Activated naive CD8-positive, alpha-beta T cell (primary cell): Measurements from ENCODE around the gene PXDN.

Source experiments
- H3K27ac Mint-ChIP-seq: one replicate; pipeline ENCODE4 v1.8.0; 2021; ENCODE audit warnings: mixed read lengths
- H3K27me3 Mint-ChIP-seq: one replicate; pipeline ENCODE4 v1.8.0; 2021; ENCODE audit warnings: mixed read lengths
- H3K36me3 Mint-ChIP-seq: one replicate; pipeline ENCODE4 v1.8.0; 2021; ENCODE audit warnings: mixed read lengths
- H3K4me1 Mint-ChIP-seq: one replicate; pipeline ENCODE4 v1.8.0; 2021; ENCODE audit warnings: low read depth, mixed read lengths
- H3K4me3 Mint-ChIP-seq: one replicate; pipeline ENCODE4 v1.8.0; 2021; ENCODE audit warnings: mild to moderate bottlenecking, mixed read lengths
- H3K9me3 Mint-ChIP-seq: one replicate; pipeline ENCODE4 v1.8.0; 2021; ENCODE audit warnings: low read depth, mixed read lengths

Gene PXDN

DNA sequence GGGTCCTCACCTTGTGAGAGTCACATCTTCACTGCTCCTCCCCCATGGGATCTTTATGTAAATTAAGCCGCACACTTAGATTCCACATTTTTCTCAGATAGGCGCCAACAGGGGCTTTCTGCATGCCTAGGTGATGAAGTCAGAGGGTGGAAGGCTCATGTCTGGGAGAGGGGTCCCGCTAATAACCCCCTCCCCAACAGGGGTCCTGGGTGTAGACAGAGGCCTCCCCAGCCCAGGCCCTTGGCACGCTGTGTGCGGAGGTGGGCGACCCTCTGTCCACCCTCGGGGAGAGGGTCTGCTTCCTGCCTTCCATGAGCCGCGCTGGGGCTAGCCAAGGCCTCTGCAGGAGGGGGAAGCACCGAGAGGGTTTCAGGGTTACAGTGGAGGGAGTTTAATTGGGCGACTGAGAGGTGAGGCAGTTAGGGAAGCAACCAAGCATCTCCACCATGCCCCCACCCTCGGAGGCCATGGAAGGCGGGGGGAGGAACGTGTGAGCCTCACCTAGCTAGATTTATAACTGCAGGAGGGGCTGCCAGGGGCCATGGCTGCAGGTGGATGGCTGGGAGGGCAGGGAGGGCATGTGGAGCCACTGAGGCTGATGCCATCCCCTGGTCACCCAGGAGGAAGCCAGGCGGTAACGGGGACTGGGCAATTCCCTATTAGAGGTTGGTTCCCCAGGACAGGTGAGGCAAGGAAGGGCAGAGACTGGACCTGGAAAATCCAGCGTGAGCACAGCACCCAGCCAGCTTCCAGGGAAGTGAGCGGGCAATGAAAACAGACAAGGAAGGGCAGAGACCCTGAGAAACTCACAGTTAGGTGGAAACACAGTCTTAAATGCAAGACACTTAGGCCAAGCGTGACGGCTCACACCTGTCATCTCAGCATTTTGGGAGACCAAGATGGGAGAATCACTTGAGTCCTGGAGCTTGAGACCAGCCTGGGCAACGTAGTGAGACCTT, 7.7 kb upstream of the PXDN start:
- peaks cover 5% of the 10 kb centered on the region for H3K27me3 Mint-ChIP-seq
- no peak overlapping the region for H3K27ac Mint-ChIP-seq
- no peaks in the 10 kb centered on the region for H3K36me3 Mint-ChIP-seq
- H3K4me3 Mint-ChIP-seq: no peak overlapping the region
- H3K4me1 Mint-ChIP-seq: peaks cover 12% of the 10 kb centered on the region
- H3K9me3 Mint-ChIP-seq: no peaks in the 10 kb centered on the region

DNA sequence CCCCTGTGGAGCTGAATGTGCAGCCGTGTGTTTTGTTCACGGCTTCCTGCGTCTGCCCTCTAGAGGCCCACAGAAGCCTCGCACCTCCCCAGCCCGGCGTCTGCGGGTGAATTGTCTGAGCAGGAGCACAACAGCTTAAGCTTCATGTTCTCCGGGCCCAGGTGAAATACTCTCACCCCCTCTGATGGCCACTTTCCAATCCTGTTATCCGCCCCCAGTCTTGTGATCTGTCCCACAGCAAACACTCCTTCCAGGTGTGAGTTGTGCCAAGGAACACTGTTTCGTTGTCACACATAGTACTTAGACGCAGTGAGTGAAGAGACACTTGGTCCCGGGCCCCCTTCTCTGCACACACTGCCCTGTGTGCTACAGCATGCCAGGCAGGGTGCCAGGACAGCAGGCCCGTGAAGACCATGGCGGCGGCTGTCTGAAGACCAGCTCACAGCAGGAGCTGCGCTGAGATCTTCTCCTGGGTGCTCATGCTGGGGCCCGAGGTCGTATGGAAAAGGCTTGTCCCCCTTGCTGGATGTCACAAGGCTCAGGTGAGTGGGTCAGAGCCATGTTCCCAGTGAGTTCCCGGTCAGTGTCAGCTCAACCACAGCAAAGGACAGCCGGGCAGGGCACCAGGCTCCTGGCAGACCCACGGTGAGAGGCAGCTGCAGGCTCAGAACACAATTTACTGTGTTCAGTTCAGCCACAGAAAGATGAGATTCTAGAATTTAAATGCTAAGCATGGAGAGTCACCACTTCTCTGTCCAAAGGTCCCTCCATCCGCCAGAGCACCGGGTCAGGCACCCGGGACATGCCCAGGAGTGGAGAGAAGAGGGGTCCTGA, 6.8 kb upstream of the PXDN start:
- H3K36me3 Mint-ChIP-seq: no peaks in the 10 kb centered on the region
- H3K4me3 Mint-ChIP-seq: no peak overlapping the region
- no peak overlapping the region for H3K27ac Mint-ChIP-seq
- peaks cover 12% of the 10 kb centered on the region for H3K4me1 Mint-ChIP-seq
- peaks cover 12% of the 10 kb centered on the region for H3K27me3 Mint-ChIP-seq
- no peaks in the 10 kb centered on the region for H3K9me3 Mint-ChIP-seq

DNA sequence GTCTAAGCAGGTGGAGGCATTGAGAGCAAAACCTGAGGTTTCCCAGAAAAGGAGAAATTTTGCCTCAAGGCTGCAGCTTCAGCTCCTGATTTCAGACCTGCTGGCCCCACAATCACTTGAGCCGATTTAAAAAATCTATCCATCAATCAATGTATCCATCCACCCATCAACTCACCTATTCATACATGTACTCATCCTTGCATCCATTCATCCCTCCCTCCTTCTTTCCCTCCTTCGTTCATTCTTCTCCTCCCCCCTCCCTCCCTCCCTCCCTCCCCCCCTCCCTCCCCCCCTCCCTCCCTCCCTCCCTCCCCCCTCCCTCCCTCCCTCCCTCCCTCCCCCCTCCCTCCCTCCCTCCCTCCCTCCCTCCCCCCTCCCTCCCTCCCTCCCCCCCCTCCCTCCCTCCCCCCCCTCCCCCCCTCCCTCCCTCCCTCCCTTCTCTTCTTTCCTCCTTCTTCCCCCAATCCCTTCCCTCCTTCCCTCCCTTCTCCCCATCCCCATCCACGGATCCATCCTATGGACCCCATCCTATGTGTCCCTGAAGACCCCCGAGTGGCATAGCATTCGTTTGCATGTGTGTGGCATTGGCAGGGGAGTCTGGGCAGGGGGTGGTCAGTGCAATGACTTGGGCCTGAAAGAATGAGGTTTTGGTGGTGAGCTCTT, 6.1 kb upstream of the PXDN start:
- no peak overlapping the region for H3K27ac Mint-ChIP-seq

DNA sequence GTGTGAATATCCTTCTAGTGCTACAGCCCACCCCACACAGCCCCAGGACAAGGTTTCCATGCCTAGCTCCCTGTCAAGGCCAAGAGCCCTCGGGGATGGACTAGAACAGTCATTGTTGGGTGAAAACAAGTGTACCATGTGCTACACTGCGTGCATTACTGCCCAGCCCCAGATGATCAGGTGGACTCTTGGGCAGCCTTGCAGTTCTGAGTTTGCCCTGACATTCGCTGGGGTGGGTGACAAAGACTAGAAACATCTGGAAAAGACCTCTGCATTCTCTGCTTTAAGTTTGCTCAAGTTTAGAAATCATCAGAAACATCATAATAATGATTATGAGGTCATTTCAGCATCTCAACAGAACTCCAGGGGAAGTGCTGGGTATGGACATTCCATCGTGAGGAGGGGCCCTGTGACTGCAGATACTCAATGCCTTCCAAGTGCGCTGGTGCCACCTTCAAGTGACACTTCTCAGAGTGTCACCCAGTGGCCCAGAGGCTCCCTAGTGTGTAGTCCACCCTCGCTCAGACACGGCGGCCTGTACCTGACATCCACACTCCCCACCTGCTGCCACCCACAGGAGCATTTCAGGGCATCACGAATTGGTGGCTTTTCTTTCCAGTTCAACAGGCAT, 5.3 kb upstream of the PXDN start:
- H3K27ac Mint-ChIP-seq: no peak overlapping the region
- no peak overlapping the region for H3K4me3 Mint-ChIP-seq
- H3K4me1 Mint-ChIP-seq: peaks cover 17% of the 10 kb centered on the region
- H3K27me3 Mint-ChIP-seq: peaks cover 19% of the 10 kb centered on the region
- no peaks in the 10 kb centered on the region for H3K36me3 Mint-ChIP-seq
- H3K9me3 Mint-ChIP-seq: no peaks in the 10 kb centered on the region

More for the DNA sequence above, 6.1 kb upstream of the PXDN start:
- Mint-ChIP-seq H3K9me3 (no peaks in the 10 kb centered on the region), H3K27me3 (peaks cover 18% of the 10 kb centered on the region), H3K36me3 (no peaks in the 10 kb centered on the region), H3K4me1 (peaks cover 12% of the 10 kb centered on the region), H3K4me3 (no peak overlapping the region)

DNA sequence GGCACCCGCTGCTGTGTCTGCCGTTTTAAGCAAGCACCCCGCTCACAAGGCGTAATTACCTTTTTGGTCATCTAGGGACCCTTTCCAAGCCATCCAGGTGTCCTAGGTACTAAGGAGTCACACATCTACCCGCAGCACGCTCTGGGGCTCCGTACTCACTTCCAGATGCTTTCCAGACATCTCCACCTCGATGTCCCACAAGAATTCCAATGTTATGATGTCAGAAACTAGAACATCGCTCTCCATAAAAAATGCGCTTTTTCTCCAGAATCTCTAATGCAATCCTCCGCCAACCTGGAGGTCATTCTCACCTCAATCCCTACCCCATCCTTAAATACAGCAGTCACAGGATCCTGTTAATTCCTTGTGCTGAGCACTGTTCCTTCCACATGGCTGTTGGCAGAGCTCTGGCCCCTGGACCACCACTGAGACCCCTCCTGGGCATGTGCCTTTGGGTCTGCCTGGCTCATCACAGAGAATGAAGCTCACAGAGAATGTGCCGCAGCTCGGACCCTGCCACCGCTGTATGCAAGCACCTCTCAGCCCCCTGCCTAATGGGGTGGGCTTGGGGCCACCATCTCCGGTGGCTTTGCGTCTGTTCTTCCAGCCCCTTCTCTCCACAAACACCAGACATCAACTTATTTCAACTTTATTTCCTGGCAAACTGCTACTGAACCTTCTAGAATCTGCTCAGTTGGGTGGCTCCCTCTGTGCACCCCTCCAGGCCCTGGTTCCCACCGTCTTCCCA, 4.6 kb upstream of the PXDN start:
- Mint-ChIP-seq H3K27ac (no peak overlapping the region), H3K27me3 (peaks cover 19% of the 10 kb centered on the region), H3K4me3 (no peak overlapping the region), H3K36me3 (no peaks in the 10 kb centered on the region), H3K9me3 (no peaks in the 10 kb centered on the region), H3K4me1 (peaks cover 17% of the 10 kb centered on the region)

- no peak overlapping the region for H3K27ac Mint-ChIP-seq
- no peaks in the 10 kb centered on the region for H3K36me3 Mint-ChIP-seq
- no peaks in the 10 kb centered on the region for H3K9me3 Mint-ChIP-seq
- H3K4me3 Mint-ChIP-seq: no peak overlapping the region
- H3K27me3 Mint-ChIP-seq: peaks cover 19% of the 10 kb centered on the region
- H3K4me1 Mint-ChIP-seq: peaks cover 17% of the 10 kb centered on the region
Measured at GRCh38 chr2:1748176-1748740, 3.9 kb upstream of the PXDN start.

GRCh38 chr2:1747065-1747941, 3.0 kb upstream of the PXDN start:
- Mint-ChIP-seq H3K4me1 (peaks cover 17% of the 10 kb centered on the region), H3K4me3 (no peak overlapping the region), H3K27me3 (peaks cover 22% of the 10 kb centered on the region), H3K9me3 (no peaks in the 10 kb centered on the region), H3K36me3 (no peaks in the 10 kb centered on the region), H3K27ac (no peak overlapping the region)

- Mint-ChIP-seq H3K4me3 (peak overlapping the region; percentile 45), H3K27ac (no peak overlapping the region), H3K9me3 (no peaks in the 10 kb centered on the region), H3K36me3 (no peaks in the 10 kb centered on the region), H3K27me3 (peaks cover 23% of the 10 kb centered on the region), H3K4me1 (peaks cover 18% of the 10 kb centered on the region)
Measured at GRCh38 chr2:1746174-1747064, 2.1 kb upstream of the PXDN start.

GRCh38 chr2:1745171-1746023, 1.1 kb upstream of the PXDN start:
- H3K9me3 Mint-ChIP-seq: no peaks in the 10 kb centered on the region
- no peaks in the 10 kb centered on the region for H3K36me3 Mint-ChIP-seq
- peaks cover 10% of the 10 kb centered on the region for H3K4me1 Mint-ChIP-seq
- H3K4me3 Mint-ChIP-seq: peak overlapping the region; percentile 78
- peaks cover 23% of the 10 kb centered on the region for H3K27me3 Mint-ChIP-seq
- H3K27ac Mint-ChIP-seq: no peak overlapping the region

- Mint-ChIP-seq H3K27ac (no peak overlapping the region), H3K9me3 (no peaks in the 10 kb centered on the region), H3K36me3 (no peaks in the 10 kb centered on the region), H3K27me3 (peaks cover 23% of the 10 kb centered on the region), H3K4me3 (no peak overlapping the region), H3K4me1 (peaks cover 10% of the 10 kb centered on the region)
Measured at GRCh38 chr2:1744151-1744445, 217 bp downstream of the PXDN start.

- H3K4me3 Mint-ChIP-seq: no peak overlapping the region
- H3K4me1 Mint-ChIP-seq: peaks cover 10% of the 10 kb centered on the region
- H3K9me3 Mint-ChIP-seq: no peaks in the 10 kb centered on the region
- H3K27me3 Mint-ChIP-seq: peaks cover 21% of the 10 kb centered on the region
- H3K36me3 Mint-ChIP-seq: no peaks in the 10 kb centered on the region
- H3K27ac Mint-ChIP-seq: no peak overlapping the region
Measured at GRCh38 chr2:1743396-1744150, 742 bp downstream of the PXDN start.
